H1 (cell line): Measurements from ENCODE around the gene TAF12. TPM values are rescaled to one million over a fixed set of nuclear protein-coding genes. Genes with fewer than 3 reads are reported as not detected.

Source experiments
- CTCF ChIA-PET: fragments of 300-600 bp; sonication (Branson Sonifier 250); formaldehyde crosslinking; loops from one replicate; lab custom pipeline; 2021; ENCODE audit not compliant: partially characterized antibody; lab: Charles Lee
- POLR2A ChIA-PET: fragments of 300-600 bp; sonication (Branson Sonifier 250); formaldehyde crosslinking; loops from one replicate; lab custom pipeline; 2021; ENCODE audit warnings: inconsistent platforms; ENCODE audit not compliant: partially characterized antibody; lab: Charles Lee
- DNase-seq, 2 experiments: peaks; one replicate each; pipeline versions ENCODE4 v3.0.0 to v3.0.0-alpha.2; 2010 to 2022; ENCODE audit warnings: low spot score in 2 of 2, low read depth in 1 of 2, mixed read lengths in 1 of 2
- FAIRE-seq: peaks from 2 replicates; lab custom pipeline; 2011; peaks lifted over from hg19 to GRCh38; lab: Jason Lieb, UNC
- H2AFZ ChIP-seq: 2 replicates; pipeline ENCODE4 v1.8.1; 2012; ENCODE audit warnings: low read length, inconsistent platforms
- H2AK5ac ChIP-seq: 2 replicates; pipeline ENCODE4 v1.6.1; 2013; ENCODE audit warnings: low read depth, low read length
- H2BK120ac ChIP-seq: replicated peaks from 2 replicates; pipeline ENCODE3; 2013; ENCODE audit warnings: low read depth, low read length, inconsistent platforms
- H2BK12ac ChIP-seq: 2 replicates; pipeline ENCODE4 v1.6.1; 2013; ENCODE audit warnings: low read depth, low read length
- H2BK15ac ChIP-seq: 2 replicates; pipeline ENCODE4 v1.6.1; 2013; ENCODE audit warnings: low read length
- H2BK20ac ChIP-seq: 2 replicates; pipeline ENCODE4 v1.6.1; 2013; ENCODE audit warnings: low read length
- H2BK5ac ChIP-seq: 2 replicates; pipeline ENCODE4 v1.6.1; 2013; ENCODE audit warnings: low read depth, low read length
- H3K14ac ChIP-seq: 2 replicates; pipeline ENCODE4 v1.6.1; 2013; ENCODE audit warnings: inconsistent platforms; ENCODE audit not compliant: insufficient read length
- H3K18ac ChIP-seq: 2 replicates; pipeline ENCODE4 v1.6.1; 2013; ENCODE audit warnings: low read length; ENCODE audit errors: extremely low read depth
- H3K23ac ChIP-seq: 2 replicates; pipeline ENCODE4 v1.6.1; 2013; ENCODE audit warnings: inconsistent platforms; ENCODE audit not compliant: insufficient read length
- H3K23me2 ChIP-seq: 2 replicates; pipeline ENCODE4 v1.6.1; 2013; ENCODE audit warnings: low read depth, low read length
- H3K27ac ChIP-seq: 2 replicates; pipeline ENCODE4 v1.6.1; 2011; ENCODE audit warnings: low read depth, low read length, inconsistent platforms
- H3K27me3 ChIP-seq, 4 experiments: replicated peaks in 1 of 4; 1 replicate in 1 of 4; 2 replicates in 3 of 4; pipeline versions ENCODE4 v1.6.1 to v1.8.1; 2011 to 2013; ENCODE audit warnings: low read length in 3 of 4, mild to moderate bottlenecking in 3 of 4, inconsistent platforms in 2 of 4, mixed read lengths in 2 of 4, moderate library complexity in 1 of 4; ENCODE audit not compliant: control insufficient read depth in 3 of 4, insufficient read depth in 3 of 4; ENCODE audit errors: extremely low read depth in 1 of 4
- H3K36me3 ChIP-seq, 4 experiments: 2 replicates each; pipeline versions ENCODE4 v1.6.1 to v1.8.1; 2011 to 2013; ENCODE audit warnings: mild to moderate bottlenecking in 4 of 4, low read length in 3 of 4, moderate library complexity in 2 of 4, control low read depth in 1 of 4, inconsistent platforms in 1 of 4; ENCODE audit not compliant: insufficient read depth in 4 of 4, control insufficient read depth in 2 of 4
- H3K4ac ChIP-seq: replicated peaks from 2 replicates; pipeline ENCODE3; 2013; ENCODE audit warnings: low read length, low read depth, mixed read lengths, inconsistent platforms; ENCODE audit not compliant: insufficient read length
- H3K4me1 ChIP-seq, 4 experiments: replicated peaks in 1 of 4; 1 replicate in 1 of 4; 2 replicates in 3 of 4; pipeline versions ENCODE4 v1.6.1 to v1.8.1; 2011 to 2013; ENCODE audit warnings: low read length in 3 of 4, inconsistent platforms in 2 of 4, mixed read lengths in 1 of 4; ENCODE audit not compliant: insufficient read depth in 4 of 4, control insufficient read depth in 3 of 4
- H3K4me2 ChIP-seq, 2 experiments: 2 replicates each; pipeline versions ENCODE4 v1.6.1 to v1.8.1; 2011 to 2013; ENCODE audit warnings: low read depth in 2 of 2, low read length in 2 of 2, control low read depth in 1 of 2, inconsistent platforms in 1 of 2, mild to moderate bottlenecking in 1 of 2; ENCODE audit not compliant: insufficient read depth in 1 of 2
- H3K4me3 ChIP-seq, 4 experiments: fragments of 200-600, 300-600 bp in 1 of 4; sonication (generic), shearing (Covaris generic), sonication (Bioruptor Twin) in 1 of 4; 2 replicates each; pipeline versions ENCODE4 v1.5.1 to v1.8.1; 2011 to 2016; ENCODE audit warnings: low read length in 4 of 4, low read depth in 3 of 4, control low read depth in 2 of 4, inconsistent platforms in 2 of 4, mild to moderate bottlenecking in 2 of 4, mixed read lengths in 1 of 4, moderate library complexity in 1 of 4; ENCODE audit not compliant: insufficient read depth in 2 of 4; ENCODE audit errors: extremely low read depth in 1 of 4
- H3K56ac ChIP-seq: replicated peaks from 2 replicates; pipeline ENCODE3; 2013; ENCODE audit warnings: low read depth, mild to moderate bottlenecking, mixed read lengths, low read length, inconsistent platforms; ENCODE audit not compliant: insufficient read length
- H3K79me1 ChIP-seq: 2 replicates; pipeline ENCODE4 v1.6.1; 2013; ENCODE audit warnings: low read depth, low read length, control low read depth
- H3K79me2 ChIP-seq, 2 experiments: 2 replicates each; pipeline versions ENCODE4 v1.6.1 to v1.8.1; 2012 to 2013; ENCODE audit warnings: low read length in 2 of 2, mild to moderate bottlenecking in 2 of 2, inconsistent platforms in 1 of 2; ENCODE audit not compliant: insufficient read depth in 2 of 2, control insufficient read depth in 1 of 2
- H3K9ac ChIP-seq, 4 experiments: replicated peaks in 1 of 4; 1 replicate in 1 of 4; 2 replicates in 3 of 4; pipeline versions ENCODE4 v1.6.1 to v1.8.1; 2011 to 2013; ENCODE audit warnings: low read depth in 3 of 4, low read length in 3 of 4, control low read depth in 2 of 4, mild to moderate bottlenecking in 2 of 4, moderate library complexity in 2 of 4, inconsistent platforms in 1 of 4; ENCODE audit errors: extremely low read depth in 1 of 4
- H3K9me3 ChIP-seq, 2 experiments: 2 replicates each; pipeline versions ENCODE4 v1.6.1 to v1.8.1; 2012 to 2013; ENCODE audit warnings: mild to moderate bottlenecking in 2 of 2, moderate library complexity in 2 of 2, control low read depth in 1 of 2, inconsistent platforms in 1 of 2, low read depth in 1 of 2, low read length in 1 of 2, mixed read lengths in 1 of 2; ENCODE audit not compliant: insufficient read depth in 2 of 2
- H4K20me1 ChIP-seq, 2 experiments: replicated peaks in 1 of 2; 2 replicates each; pipeline versions ENCODE3 to v1.8.1; 2011 to 2013; ENCODE audit warnings: inconsistent platforms in 2 of 2, low read length in 2 of 2, mild to moderate bottlenecking in 1 of 2; ENCODE audit not compliant: insufficient read depth in 2 of 2, control insufficient read depth in 1 of 2
- H4K5ac ChIP-seq: 2 replicates; pipeline ENCODE4 v1.6.1; 2013; ENCODE audit warnings: low read length, low read depth, mixed read lengths, inconsistent platforms; ENCODE audit not compliant: insufficient read length
- H4K8ac ChIP-seq: 2 replicates; pipeline ENCODE4 v1.8.0; 2013; ENCODE audit warnings: mild to moderate bottlenecking, moderate library complexity, low read length, inconsistent platforms; ENCODE audit not compliant: insufficient read depth; ENCODE audit errors: extremely low read depth
- H4K91ac ChIP-seq: replicated peaks from 2 replicates; pipeline ENCODE3; 2013; ENCODE audit warnings: low read length, mixed read lengths, inconsistent platforms; ENCODE audit not compliant: insufficient read length
- CEBPB ChIP-seq: IDR thresholded peaks from 2 replicates; pipeline ENCODE4 v1.6.1; 2012; ENCODE audit warnings: low read depth, low read length
- CREB1 ChIP-seq: IDR thresholded peaks from 2 replicates; pipeline ENCODE4 v1.6.1; 2012; ENCODE audit warnings: inconsistent platforms
- CTBP2 ChIP-seq: IDR thresholded peaks from 2 replicates; pipeline ENCODE4 v1.7.0; 2011; ENCODE audit warnings: borderline replicate concordance, mild to moderate bottlenecking, moderate library complexity, mixed read lengths, low read length; ENCODE audit not compliant: insufficient read depth, insufficient read length
- JUN ChIP-seq: IDR thresholded peaks from 2 replicates; pipeline ENCODE4 v1.6.1; 2011; ENCODE audit warnings: low read depth, mild to moderate bottlenecking, improper control_type of control experiment, low read length
- KDM5A ChIP-seq: fragments of 200-600 bp; IDR thresholded peaks from 2 replicates; pipeline ENCODE4 v1.7.1; 2012; ENCODE audit warnings: mild to moderate bottlenecking, low read length, inconsistent platforms, mixed read lengths
- RNF2 ChIP-seq: fragments of 200-900, 300-1000 bp; sonication (generic); IDR thresholded peaks from 2 replicates; pipeline ENCODE4 v1.7.1; 2016; ENCODE audit warnings: borderline replicate concordance, low read depth, mild to moderate bottlenecking, antibody characterized with exemption, low read length; ENCODE audit not compliant: poor library complexity, severe bottlenecking; ENCODE audit errors: missing control alignments
- SRF ChIP-seq: IDR thresholded peaks from 2 replicates; pipeline ENCODE4 v1.6.1; 2011; ENCODE audit warnings: mild to moderate bottlenecking, low read depth, low read length, moderate library complexity
- TCF12 ChIP-seq: IDR thresholded peaks from 2 replicates; pipeline ENCODE4 v1.6.1; 2011; ENCODE audit warnings: low read depth, mild to moderate bottlenecking, low read length
- WGBS, 2 experiments: shearing (Covaris generic) in 1 of 2; methylation state at CpG; one replicate each; pipeline versions ENCODE4 v1.1.6 to v1.1.7; 2013 to 2015; ENCODE audit warnings: low lambda C conversion rate in 2 of 2, mixed read lengths in 2 of 2, inconsistent platforms in 1 of 2, low coverage in 1 of 2, missing lambda C conversion rate in 1 of 2; ENCODE audit not compliant: insufficient replicate concordance in 2 of 2, insufficient coverage in 1 of 2, insufficient read length in 1 of 2; ENCODE audit errors: extremely low coverage in 1 of 2, missing lambda C conversion rate in 1 of 2; 5-methylcytosine and 5-hydroxymethylcytosine counted together
- polyA plus RNA-seq, 7 experiments: library from polyadenylated mRNA; depleted of rRNA in 3 of 7; stranded (reverse) in 5 of 7; unstranded in 2 of 7; fragments of >200 nt in 5 of 7; fragments of 200-250 nt in 2 of 7; gene quantifications; 1 replicate in 5 of 7; 2 replicates in 1 of 7; 4 replicates in 1 of 7; pipeline versions ENCODE4 v1.2.1 to v1.2.3, GENCODE V29; 2011 to 2013; ENCODE audit warnings: missing spikeins in 2 of 7, mixed read lengths in 2 of 7
- total RNA-seq: library from RNA; stranded (reverse); fragmentation: NEBNext Ultra II Directional; extraction: Animal tissue kit (Norgen Biotek cat#: 25700); gene quantifications from 2 replicates; pipeline ENCODE4 v1.2.1, GENCODE V29; 2021
- TF ChIP-seq, protein P1 (sequence below): IDR thresholded peaks from 2 replicates; pipeline ENCODE4 v1.6.1; 2011; ENCODE audit warnings: low read depth, mild to moderate bottlenecking, low read length; ENCODE audit not compliant: insufficient read depth

Gene TAF12
- total and polyA plus RNA-seq, 2 of the 8 experiments (the other 6 are each of a cell fraction or from before 2014, with no cell fraction given) = 25.1 to 27.2 TPM

DNA sequence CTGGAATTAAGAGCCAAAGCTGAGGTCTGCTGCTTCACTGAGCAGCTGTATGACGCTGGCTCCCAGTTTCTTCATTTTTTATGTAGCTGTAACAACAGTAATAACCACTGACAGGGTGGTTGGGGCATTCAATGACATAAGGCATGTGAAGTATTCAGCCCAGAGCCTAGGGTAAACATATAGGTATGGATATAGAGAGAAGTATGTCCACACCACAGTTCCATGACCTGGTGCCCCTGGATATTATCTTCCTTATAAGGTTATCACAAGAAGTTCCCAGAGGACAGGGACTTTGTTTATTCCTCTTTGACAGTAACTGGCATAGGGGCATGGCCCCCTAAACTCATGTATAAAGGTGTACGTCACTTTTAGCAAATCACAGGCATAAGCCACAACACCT, 36.1 kb downstream of the TAF12 start:
- TF ChIP-seq, protein P1, sequence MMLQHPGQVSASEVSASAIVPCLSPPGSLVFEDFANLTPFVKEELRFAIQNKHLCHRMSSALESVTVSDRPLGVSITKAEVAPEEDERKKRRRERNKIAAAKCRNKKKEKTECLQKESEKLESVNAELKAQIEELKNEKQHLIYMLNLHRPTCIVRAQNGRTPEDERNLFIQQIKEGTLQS = no peak
- no peak for TF ChIP-seq CREB1
- no peak for TF ChIP-seq RNF2
- TF ChIP-seq CEBPB = no peak
- TF ChIP-seq CTBP2 = no peak
- no peak for TF ChIP-seq KDM5A
- TF ChIP-seq TCF12 = no peak
- TF ChIP-seq SRF = no peak
- TF ChIP-seq JUN = no peak
- no peak overlapping the region for H3K4me2 ChIP-seq
- H4K5ac ChIP-seq = no peak overlapping the region
- FAIRE-seq (no peak), DNase-seq (no peak)
- no peak overlapping the region for H2BK12ac ChIP-seq
- no peak overlapping the region for H2AK5ac ChIP-seq
- no peak overlapping the region for H3K9ac ChIP-seq
- 0 out of 7 replicates have a peak, but pooled peaks cover 0 to 2% (median 0%) of the 10 kb centered on the region in 4 experiments for H3K4me1 ChIP-seq
- no peaks in the 10 kb centered on the region for H3K9me3 ChIP-seq
- no peak overlapping the region for H2AFZ ChIP-seq
- H4K91ac ChIP-seq = no peak overlapping the region
- ChIA-PET CTCF (interaction anchor here (1.0 to 6.9 kb wide), 2 partner anchors 17 to 28 kb away, joined by 3 to 73 read pairs; no protein-coding TSS in a partner anchor), POLR2A (interaction anchor here (0.9 to 21.8 kb wide), 5 partner anchors 11 to 94 kb away, joined by 3 to 473 read pairs (median 5); partner anchors contain the start of genes RCC1 and TAF12)
- no peak overlapping the region for H3K27ac ChIP-seq
- H3K27me3 ChIP-seq = no peaks in the 10 kb centered on the region
- H3K23ac ChIP-seq = no peak overlapping the region
- peaks cover 1 to 28% (median 6%) of the 10 kb centered on the region in 4 experiments; a peak in 5 of 8 replicates for H3K36me3 ChIP-seq
- no peak overlapping the region for H3K56ac ChIP-seq
- no peaks in the 10 kb centered on the region for H3K23me2 ChIP-seq
- no peaks in the 10 kb centered on the region for H4K20me1 ChIP-seq
- H4K8ac ChIP-seq = no peak overlapping the region
- WGBS, 2 experiments = 94% methylated on average over 2 of the region's 2 CpGs; no CpG with 5 or more reads in 1 of the 2 experiments
- H3K4me3 ChIP-seq = no peak overlapping the region
- H2BK5ac ChIP-seq = no peak overlapping the region
- H3K79me1 ChIP-seq = no peaks in the 10 kb centered on the region
- no peak overlapping the region for H2BK20ac ChIP-seq
- no peak overlapping the region for H3K4ac ChIP-seq
- no peak overlapping the region for H3K14ac ChIP-seq
- H2BK120ac ChIP-seq = no peak overlapping the region
- no peaks in the 10 kb centered on the region for H3K79me2 ChIP-seq
- no peak overlapping the region for H3K18ac ChIP-seq
- no peak overlapping the region for H2BK15ac ChIP-seq
